22Rv1 (cell line): ENCODE measurements around the gene FEM1C.

ENCODE experiments used
- H3K27ac ChIP-seq: fragments of 450-650 bp; 2 replicates; pipeline ENCODE4 v1.5.1; 2017
- ZFX ChIP-seq: fragments of 450-650 bp; IDR thresholded peaks from 2 replicates; pipeline ENCODE4 v1.6.1; 2017; ENCODE audit warnings: antibody characterized with exemption, borderline replicate concordance
- TF ChIP-seq, protein P1 (sequence below): fragments of 450-650 bp; IDR thresholded peaks from 2 replicates; pipeline ENCODE4 v1.5.1; 2017; ENCODE audit warnings: mild to moderate bottlenecking

Gene FEM1C

DNA sequence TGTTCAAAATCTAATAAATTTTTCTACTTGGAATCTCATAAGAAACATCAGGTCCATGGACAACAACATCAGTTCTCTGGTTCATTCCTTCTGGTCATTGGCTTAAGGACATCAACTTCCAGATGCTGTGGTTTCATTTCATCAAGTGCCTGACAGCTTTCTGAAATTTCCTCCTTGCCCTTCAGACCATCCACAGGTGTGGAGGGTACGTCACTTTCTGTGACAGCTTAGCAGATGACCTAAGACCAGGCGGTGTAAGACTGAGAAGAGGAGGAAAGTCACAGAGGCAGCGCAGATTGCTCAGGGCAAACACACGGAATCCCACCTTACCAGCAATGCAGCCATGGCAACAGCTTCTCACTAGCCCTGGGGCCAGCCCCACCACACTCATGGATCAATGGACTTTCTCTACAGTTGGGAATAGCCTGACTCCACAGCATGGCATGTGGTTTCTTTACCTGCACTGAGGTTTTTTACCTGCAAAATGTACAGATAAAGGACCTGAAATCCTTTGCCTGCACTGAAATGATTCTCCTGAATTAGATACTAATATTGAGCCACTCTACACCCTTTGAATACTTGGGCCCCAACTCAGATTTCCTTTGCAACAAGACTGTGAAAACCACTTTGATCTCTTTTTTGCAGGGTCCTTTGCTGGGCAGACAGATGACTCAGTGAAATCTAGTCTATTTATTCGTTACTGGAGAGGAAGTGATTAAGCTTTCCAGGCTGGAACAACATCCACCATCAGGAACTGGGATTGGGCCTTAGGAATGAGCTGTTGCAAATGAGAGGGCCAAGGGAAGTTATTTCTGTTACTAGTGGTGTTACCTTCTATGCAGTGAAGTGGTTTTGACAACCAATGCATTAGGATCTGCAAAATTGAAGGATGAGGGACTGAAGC, 30.8 kb upstream of the FEM1C start:
- TF ChIP-seq, protein P1, sequence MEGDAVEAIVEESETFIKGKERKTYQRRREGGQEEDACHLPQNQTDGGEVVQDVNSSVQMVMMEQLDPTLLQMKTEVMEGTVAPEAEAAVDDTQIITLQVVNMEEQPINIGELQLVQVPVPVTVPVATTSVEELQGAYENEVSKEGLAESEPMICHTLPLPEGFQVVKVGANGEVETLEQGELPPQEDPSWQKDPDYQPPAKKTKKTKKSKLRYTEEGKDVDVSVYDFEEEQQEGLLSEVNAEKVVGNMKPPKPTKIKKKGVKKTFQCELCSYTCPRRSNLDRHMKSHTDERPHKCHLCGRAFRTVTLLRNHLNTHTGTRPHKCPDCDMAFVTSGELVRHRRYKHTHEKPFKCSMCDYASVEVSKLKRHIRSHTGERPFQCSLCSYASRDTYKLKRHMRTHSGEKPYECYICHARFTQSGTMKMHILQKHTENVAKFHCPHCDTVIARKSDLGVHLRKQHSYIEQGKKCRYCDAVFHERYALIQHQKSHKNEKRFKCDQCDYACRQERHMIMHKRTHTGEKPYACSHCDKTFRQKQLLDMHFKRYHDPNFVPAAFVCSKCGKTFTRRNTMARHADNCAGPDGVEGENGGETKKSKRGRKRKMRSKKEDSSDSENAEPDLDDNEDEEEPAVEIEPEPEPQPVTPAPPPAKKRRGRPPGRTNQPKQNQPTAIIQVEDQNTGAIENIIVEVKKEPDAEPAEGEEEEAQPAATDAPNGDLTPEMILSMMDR, result no peak
- TF ChIP-seq ZFX, result no peak
- no peak overlapping the region for H3K27ac ChIP-seq

DNA sequence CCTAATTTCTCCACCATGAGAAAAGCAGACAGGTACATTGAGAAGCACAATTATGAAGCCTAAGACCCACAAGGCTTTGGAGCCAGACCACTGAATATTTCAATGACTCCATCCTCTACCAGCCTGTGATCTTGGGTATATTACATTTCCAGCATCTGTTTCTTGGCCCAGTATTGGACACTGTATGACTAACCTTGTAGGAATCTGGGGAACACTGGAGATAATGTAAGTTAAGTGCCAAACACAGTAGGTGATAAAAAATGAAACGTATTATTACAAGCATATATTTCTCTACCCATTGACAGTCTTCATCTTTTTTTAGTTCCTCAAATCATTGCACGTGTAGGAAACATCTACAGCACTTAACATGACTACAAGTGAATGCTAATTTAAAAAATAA, 28.6 kb upstream of the FEM1C start:
- no peak overlapping the region for H3K27ac ChIP-seq
- no peak for TF ChIP-seq ZFX
- TF ChIP-seq, protein P1, result no peak

DNA sequence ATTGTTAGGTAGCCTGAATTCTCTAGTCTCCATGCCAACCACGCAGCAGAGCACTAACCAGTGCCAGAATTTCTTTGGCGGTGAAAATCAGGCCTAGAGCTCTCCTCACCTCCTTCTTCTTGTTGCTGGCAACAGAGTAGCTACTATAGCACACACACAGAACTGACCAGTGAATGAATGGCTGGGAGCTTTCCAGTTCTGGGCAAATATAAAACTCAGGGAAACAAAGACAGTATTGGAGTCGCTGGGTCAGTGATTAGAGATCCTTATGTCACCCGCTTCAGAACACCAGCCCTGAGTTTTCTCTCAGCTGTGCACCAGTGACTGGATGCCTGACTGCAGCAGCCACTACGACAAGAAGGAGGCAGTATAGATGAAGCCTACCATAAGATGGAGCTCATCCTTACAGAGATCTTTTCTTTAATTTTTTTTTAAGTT, 26.9 kb upstream of the FEM1C start:
- no peak for TF ChIP-seq ZFX
- TF ChIP-seq, protein P1, result 0 out of 2 replicates have a peak, but pooled peaks have one; percentile 15
- no peak overlapping the region for H3K27ac ChIP-seq

DNA sequence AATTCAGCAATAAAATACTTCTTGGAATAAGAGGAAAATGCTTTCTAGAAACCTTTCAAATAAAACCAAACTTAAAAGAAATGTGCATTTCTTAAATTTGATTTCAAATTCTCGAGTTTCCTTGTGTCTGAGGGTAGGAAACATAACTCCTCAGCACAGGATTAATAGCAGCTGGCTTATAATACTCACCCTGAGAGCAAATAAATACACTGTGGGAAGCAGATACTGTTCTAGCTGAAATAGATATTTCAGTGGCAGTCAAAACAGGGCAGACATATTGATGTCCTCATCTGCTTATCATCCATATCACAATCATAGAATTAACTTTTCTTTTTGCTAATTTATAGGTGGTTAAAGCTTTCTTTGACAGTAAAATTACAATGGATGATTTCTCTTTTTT, 24.1 kb upstream of the FEM1C start:
- TF ChIP-seq, protein P1, result no peak
- no peak for TF ChIP-seq ZFX
- H3K27ac ChIP-seq, result no peak overlapping the region

DNA sequence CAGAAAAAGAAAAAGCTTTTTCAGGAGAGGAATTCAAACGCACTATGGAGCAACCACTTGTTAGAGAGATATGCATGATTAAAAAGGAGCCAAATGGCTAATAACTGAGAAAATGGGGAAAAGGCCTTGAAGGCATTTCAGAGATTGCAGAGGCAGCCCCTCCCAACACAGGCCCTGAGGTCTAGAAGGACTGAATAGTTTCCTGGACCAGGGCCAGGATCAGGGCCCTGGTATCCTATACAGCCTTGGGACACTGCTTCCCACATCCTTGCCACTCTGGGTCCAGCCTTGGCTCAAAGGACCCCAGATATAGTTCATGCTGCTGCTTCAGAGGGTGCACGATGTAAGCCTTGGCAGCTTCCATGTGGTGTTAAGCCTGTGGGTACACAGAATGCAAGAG, 20.7 kb upstream of the FEM1C start:
- TF ChIP-seq, protein P1, result no peak
- TF ChIP-seq ZFX, result no peak
- H3K27ac ChIP-seq, result no peak overlapping the region

DNA sequence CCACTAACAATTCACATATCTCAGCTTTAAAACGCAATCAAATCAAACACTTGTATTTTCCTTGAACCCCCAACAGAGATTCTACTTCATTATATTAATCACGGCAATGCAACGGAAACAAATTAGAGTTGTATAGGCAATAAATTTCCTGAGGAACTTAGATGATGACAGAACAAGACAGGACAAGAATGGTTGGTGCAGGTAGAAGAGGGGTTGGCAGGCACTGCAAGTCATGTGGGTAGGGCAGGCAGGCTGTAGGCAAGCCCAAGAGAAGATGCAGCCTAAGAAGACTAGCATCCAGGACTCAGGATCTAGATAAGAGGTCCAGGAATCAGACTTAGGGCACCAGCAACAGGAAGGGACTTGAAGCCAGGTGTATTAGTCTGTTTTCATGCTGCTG, 16.6 kb upstream of the FEM1C start:
- H3K27ac ChIP-seq, result no peak overlapping the region
- TF ChIP-seq ZFX, result no peak
- TF ChIP-seq, protein P1, result no peak

DNA sequence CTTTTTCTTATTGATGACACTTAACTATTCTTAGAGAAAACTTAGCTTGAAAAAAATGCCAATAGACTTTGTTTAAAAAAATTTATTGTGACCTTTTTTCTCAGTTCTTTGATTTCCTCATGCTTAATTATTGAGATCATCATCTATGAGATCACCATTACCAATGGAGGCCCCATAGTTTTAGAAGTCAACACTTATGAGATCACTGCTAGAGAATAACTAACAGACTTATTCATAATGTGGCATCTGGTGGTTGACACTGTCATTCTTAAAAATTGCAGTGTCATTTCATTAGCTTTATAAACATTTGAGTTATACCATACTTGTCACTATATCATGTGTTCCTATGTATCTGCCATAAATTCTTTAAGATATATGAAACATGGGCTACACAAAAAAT, 14.9 kb upstream of the FEM1C start:
- TF ChIP-seq, protein P1, result no peak
- TF ChIP-seq ZFX, result no peak
- no peak overlapping the region for H3K27ac ChIP-seq
